MCF 10A (cell line): ENCODE data around the gene UBE3C. TPM values are rescaled to one million over a fixed set of nuclear protein-coding genes. Genes with fewer than 3 reads are reported as not detected.
"Not testable (repeated sequence)": the region's sequence is repeated elsewhere in the genome, so short reads cannot be mapped to it uniquely, and the experiment has no call there.

Experiments used
- BruUV-seq: library from RNA; stranded (reverse); fragments of 400-500 nt; replicated peaks from 2 replicates; lab custom pipeline; 2021; lab: Mats Ljungman, UMichigan
- CTCF ChIA-PET: fragments of 300-600 bp; sonication (Branson Sonifier 250); formaldehyde crosslinking; extraction: SDS; loops from one replicate; lab custom pipeline; 2021; ENCODE audit warnings: antibody characterized with exemption, inconsistent platforms; lab: Yijun Ruan, JAX
- POLR2A ChIA-PET: fragments of 300-600, 350-650 bp; sonication (Branson Sonifier 250); formaldehyde crosslinking; extraction: SDS; loops from one replicate; lab custom pipeline; 2020; ENCODE audit warnings: antibody characterized with exemption, inconsistent platforms; lab: Yijun Ruan, JAX
- DNase-seq: peaks from one replicate; pipeline ENCODE4 v3.0.0-alpha.2; 2018; ENCODE audit not compliant: unreplicated experiment
- H3K27ac Mint-ChIP-seq: one replicate; pipeline ENCODE4 v1.8.0; 2022; ENCODE audit warnings: mild to moderate bottlenecking, low read depth, mixed read lengths; ENCODE audit not compliant: unreplicated experiment
- H3K27me3 Mint-ChIP-seq: one replicate; pipeline ENCODE4 v1.8.0; 2022; ENCODE audit warnings: mixed read lengths; ENCODE audit not compliant: insufficient read depth, unreplicated experiment
- H3K36me3 Mint-ChIP-seq: one replicate; pipeline ENCODE4 v1.8.0; 2022; ENCODE audit warnings: mild to moderate bottlenecking, moderate library complexity, mixed read lengths; ENCODE audit not compliant: insufficient read depth, unreplicated experiment
- H3K4me1 Mint-ChIP-seq: one replicate; pipeline ENCODE4 v1.8.0; 2022; ENCODE audit warnings: mixed read lengths; ENCODE audit not compliant: insufficient read depth, unreplicated experiment
- H3K4me3 Mint-ChIP-seq: one replicate; pipeline ENCODE4 v1.8.0; 2022; ENCODE audit warnings: mild to moderate bottlenecking, moderate library complexity, mixed read lengths; ENCODE audit not compliant: unreplicated experiment
- H3K9me3 Mint-ChIP-seq: one replicate; pipeline ENCODE4 v1.8.0; 2022; ENCODE audit warnings: mixed read lengths; ENCODE audit not compliant: unreplicated experiment
- intact Hi-C: fragments of 100-400 bp; cut with micrococcal nuclease; formaldehyde crosslinking; loops from 2 replicates; pipeline ENCODE4 v1.14.1; 2022
- total RNA-seq: library from RNA; stranded (reverse); gene quantifications from 2 replicates; pipeline ENCODE4 v1.2.3, GENCODE V29; 2022
- TF ChIP-seq, protein P1 (sequence below): fragments of 200-600 bp; IDR thresholded peaks from one replicate; pipeline ENCODE4 v1.8.0; 2022; ENCODE audit warnings: antibody characterized with exemption, mild to moderate bottlenecking; ENCODE audit not compliant: unreplicated experiment

The UBE3C gene
- total RNA-seq, 1 experiment from 2014 or later, result 72.8 TPM

DNA sequence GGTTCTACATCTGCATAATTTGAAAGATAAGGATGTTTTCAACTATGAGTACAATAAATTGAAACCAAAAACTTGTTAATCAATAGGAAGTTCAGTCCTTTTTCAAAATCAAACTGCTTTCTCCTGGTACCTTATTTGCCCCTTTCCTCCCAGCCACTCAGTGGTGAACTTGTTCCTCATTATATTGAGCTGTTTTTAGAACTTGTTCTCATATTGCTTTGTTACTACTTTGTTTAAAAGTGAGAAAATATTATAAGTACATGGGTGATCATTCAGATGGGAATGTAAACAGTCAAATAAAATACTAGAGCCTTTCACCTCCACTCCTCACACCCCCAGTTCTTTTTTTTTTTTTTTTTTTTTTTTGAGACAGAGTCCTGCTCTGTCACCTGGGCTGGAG is 17.2 kb downstream of the UBE3C start:
- Mint-ChIP-seq H3K27ac (no peak overlapping the region), H3K27me3 (no peaks in the 10 kb centered on the region), H3K4me3 (no peak overlapping the region), H3K9me3 (no peaks in the 10 kb centered on the region), H3K36me3 (peaks cover 6% of the 10 kb centered on the region), H3K4me1 (peaks cover 41% of the 10 kb centered on the region)
- TF ChIP-seq, protein P1, sequence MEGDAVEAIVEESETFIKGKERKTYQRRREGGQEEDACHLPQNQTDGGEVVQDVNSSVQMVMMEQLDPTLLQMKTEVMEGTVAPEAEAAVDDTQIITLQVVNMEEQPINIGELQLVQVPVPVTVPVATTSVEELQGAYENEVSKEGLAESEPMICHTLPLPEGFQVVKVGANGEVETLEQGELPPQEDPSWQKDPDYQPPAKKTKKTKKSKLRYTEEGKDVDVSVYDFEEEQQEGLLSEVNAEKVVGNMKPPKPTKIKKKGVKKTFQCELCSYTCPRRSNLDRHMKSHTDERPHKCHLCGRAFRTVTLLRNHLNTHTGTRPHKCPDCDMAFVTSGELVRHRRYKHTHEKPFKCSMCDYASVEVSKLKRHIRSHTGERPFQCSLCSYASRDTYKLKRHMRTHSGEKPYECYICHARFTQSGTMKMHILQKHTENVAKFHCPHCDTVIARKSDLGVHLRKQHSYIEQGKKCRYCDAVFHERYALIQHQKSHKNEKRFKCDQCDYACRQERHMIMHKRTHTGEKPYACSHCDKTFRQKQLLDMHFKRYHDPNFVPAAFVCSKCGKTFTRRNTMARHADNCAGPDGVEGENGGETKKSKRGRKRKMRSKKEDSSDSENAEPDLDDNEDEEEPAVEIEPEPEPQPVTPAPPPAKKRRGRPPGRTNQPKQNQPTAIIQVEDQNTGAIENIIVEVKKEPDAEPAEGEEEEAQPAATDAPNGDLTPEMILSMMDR, result no peak
- ChIA-PET POLR2A (no interaction called here), CTCF (interaction anchor here (1.0 kb wide), 1 partner anchor 16 kb away, joined by 4 read pairs; no protein-coding TSS in a partner anchor)
- intact Hi-C loops, result no loop called here
- no TSS peak for BruUV-seq
- DNase-seq, result no peak

DNA sequence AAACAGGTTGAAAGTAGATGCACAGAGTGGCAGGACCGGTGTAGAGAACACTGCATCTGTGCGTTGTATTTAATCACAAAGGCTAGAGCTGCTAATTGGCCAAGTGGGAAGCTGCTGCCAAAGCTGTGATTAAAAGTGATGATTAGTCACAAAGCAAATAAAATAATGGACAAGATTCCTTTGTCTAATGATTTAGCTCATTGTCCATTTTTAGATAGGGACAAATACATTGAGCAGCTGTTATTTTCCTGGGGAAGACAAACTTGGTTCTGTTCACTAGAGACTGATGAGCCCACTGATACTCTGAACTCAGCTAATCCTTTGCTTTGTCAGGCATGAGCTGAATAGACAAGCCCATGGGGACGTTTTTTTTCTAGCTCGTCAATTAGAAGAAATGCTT is 19.7 kb downstream of the UBE3C start:
- intact Hi-C loops, result no loop called here
- H3K36me3 Mint-ChIP-seq, result peaks cover 4% of the 10 kb centered on the region
- H3K4me3 Mint-ChIP-seq, result no peak overlapping the region
- ChIA-PET POLR2A (interaction anchor here (0.6 kb wide), 1 partner anchor 114 kb away, joined by 3 read pairs; no protein-coding TSS in a partner anchor), CTCF (interaction anchor here (0.7 kb wide), 1 partner anchor 16 kb away, joined by 3 read pairs; no protein-coding TSS in a partner anchor)
- H3K4me1 Mint-ChIP-seq, result peaks cover 20% of the 10 kb centered on the region
- H3K27me3 Mint-ChIP-seq, result no peaks in the 10 kb centered on the region
- H3K27ac Mint-ChIP-seq, result no peak overlapping the region
- DNase-seq, result no peak
- TF ChIP-seq, protein P1, result no peak
- no TSS peak for BruUV-seq
- H3K9me3 Mint-ChIP-seq, result no peaks in the 10 kb centered on the region

DNA sequence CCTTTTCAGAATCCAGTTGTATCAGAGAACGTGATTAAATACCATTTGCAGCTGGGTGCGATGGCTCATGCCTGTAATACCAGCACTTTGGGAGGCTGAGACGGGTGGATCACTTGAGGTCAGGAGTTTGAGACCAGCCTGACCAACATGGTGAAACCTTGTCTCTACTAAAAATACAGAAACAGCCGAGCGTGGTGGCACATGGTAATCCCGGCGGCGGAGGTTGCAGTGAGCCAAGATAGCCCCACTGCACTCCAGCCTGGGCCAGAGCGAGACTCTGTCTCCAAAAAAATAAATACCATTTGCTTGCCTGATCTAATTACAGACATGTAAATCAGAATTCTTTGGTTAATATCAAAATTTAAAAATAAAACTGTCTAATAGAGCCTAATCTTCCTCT is 20.8 kb downstream of the UBE3C start:
- H3K27me3 Mint-ChIP-seq, H3K9me3 Mint-ChIP-seq, H3K4me3 Mint-ChIP-seq, DNase-seq, intact Hi-C loops, BruUV-seq, POLR2A ChIA-PET, H3K36me3 Mint-ChIP-seq, H3K27ac Mint-ChIP-seq: not testable (repeated sequence)
- CTCF ChIA-PET, result interaction anchor here (0.5 kb wide), 1 partner anchor 11 kb away, joined by 3 read pairs; no protein-coding TSS in a partner anchor
- peaks cover 15% of the 10 kb centered on the region for H3K4me1 Mint-ChIP-seq

DNA sequence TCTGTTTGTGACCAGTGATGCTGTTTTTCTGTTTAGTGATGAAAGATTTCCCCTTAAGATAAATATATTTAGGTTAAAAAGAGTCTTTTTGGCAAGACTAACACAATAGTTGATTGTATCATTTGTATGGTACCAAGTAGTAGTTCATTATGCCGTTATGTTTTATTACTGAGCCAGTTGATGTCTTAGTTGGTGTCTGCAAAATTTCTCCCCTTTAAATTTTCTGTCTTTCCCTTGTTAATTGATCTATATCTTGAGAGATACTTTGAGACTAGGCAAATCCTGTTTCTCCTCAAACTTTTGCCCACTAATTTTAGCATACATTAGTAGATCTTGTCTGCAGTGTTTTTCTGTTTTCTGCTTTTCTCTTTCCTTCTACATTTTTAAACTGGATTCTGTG is 21.7 kb downstream of the UBE3C start:
- POLR2A ChIA-PET, result no interaction called here
- peaks cover 15% of the 10 kb centered on the region for H3K4me1 Mint-ChIP-seq
- H3K9me3 Mint-ChIP-seq, result no peaks in the 10 kb centered on the region
- TF ChIP-seq, protein P1, result no peak
- CTCF ChIA-PET, result no interaction called here
- H3K27me3 Mint-ChIP-seq, result no peaks in the 10 kb centered on the region
- H3K4me3 Mint-ChIP-seq, result no peak overlapping the region
- no peak for DNase-seq
- peak overlapping the region; percentile 9 for H3K27ac Mint-ChIP-seq
- BruUV-seq, result no TSS peak
- H3K36me3 Mint-ChIP-seq, result peaks cover 15% of the 10 kb centered on the region
- intact Hi-C loops, result no loop called here

DNA sequence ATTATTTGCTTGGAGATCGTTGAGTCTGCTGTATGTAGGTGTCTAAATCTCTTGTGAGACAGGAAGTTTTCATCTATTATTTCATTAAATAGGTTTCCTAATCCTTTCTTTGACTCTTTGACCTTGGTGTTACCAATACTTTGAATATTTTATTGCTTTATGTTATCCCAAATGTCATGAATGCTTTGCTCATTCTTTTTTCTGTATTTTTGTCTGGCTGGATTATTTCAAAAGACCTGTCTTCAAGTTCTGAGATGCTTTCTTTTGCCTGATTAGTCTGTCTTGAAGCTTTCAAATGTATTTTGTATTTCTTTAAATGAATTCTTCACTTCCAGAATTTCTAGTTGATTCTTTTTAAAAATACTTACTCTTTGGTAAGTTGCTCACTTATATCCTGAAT is 27.3 kb downstream of the UBE3C start:
- ChIA-PET POLR2A (no interaction called here), CTCF (interaction anchor here (1.0 kb wide), 2 partner anchors 44 to 45 kb away, joined by 3 read pairs; no protein-coding TSS in a partner anchor)
- DNase-seq, result no peak
- H3K27ac Mint-ChIP-seq, result peak overlapping the region; percentile 59
- no TSS peak for BruUV-seq
- TF ChIP-seq, protein P1, result no peak
- peaks cover 5% of the 10 kb centered on the region for H3K9me3 Mint-ChIP-seq
- peaks cover 5% of the 10 kb centered on the region for H3K4me1 Mint-ChIP-seq
- no peak overlapping the region for H3K4me3 Mint-ChIP-seq
- no peaks in the 10 kb centered on the region for H3K27me3 Mint-ChIP-seq
- H3K36me3 Mint-ChIP-seq, result peaks cover 68% of the 10 kb centered on the region
- intact Hi-C loops, result no loop called here
